GM19467 (cell line): ENCODE results near the gene EPX.

Experiments used
- ATAC-seq: cut with Tn5 transposase; IDR thresholded peaks from one replicate; pipeline ENCODE4 v1.9.1; 2021; ENCODE audit warnings: mild to moderate bottlenecking, moderate library complexity; ENCODE audit not compliant: unreplicated experiment

The EPX gene

DNA sequence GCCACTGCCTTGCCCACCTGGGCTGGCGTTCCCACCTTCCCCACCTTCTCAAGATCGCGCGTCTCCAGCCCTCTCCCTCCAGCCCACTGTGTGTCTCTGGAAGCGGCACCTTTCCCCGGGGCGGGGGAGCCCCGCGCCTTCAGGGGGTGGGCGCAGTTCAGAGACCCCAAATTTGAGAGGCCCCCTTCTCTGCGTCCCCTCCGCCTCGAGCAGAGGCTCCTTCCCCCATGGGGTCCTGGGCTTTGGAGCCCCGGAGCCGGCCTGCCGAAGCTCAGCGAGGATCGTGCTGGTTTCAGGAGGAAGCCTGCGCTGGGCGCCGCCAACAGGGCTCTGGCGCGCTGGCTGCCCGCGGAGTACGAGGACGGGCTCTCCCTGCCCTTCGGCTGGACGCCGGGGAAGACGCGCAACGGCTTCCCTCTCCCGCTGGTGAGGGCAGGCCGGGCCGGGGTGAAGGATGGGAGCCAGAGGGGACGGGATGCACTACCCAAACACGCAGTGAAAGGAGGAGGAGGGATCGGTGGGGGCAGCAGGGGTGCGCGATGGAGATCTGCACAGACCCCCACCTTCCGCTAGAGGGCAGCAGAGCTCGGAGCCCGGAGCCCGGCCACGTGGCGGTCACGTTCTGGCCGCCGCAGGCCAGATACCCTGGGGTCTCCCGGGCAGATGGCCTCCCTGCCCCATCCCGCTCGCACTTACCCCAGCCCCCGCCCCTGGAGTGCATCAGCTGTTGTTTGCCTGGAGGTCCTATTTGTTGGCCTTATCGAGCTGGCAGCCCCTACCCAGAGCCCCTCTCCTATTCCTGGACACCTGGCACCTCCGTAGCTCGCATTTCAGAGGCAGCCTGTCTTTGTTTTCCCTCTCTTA, 57.0 kb downstream of the EPX start:
- ATAC-seq: peak; percentile 58

DNA sequence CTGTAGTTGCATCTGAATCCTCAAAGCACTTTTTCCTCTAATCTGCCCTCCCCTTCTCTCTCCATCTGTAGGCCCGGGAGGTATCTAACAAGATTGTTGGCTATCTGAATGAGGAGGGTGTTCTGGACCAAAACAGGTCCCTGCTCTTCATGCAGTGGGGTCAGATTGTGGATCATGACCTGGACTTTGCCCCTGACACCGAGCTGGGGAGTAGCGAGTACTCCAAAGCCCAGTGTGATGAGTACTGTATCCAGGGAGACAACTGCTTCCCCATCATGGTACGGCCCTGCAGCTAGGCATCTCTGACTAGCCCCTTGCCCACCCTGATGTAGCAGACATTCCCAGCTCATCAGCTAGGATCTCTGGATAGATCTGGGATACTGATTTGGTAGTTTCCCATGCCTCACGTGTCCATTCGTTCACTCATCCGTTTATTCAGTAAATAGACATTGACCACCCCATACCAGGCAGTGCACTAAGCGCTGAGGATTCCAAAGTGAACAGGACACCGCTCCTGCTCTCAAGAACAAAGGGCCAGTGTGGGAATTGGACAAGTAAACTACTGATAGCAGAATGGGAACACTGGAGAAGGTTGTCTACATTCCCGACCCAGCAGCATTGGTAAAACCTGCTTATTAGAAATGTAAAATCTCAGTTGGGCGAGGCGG, 58.0 kb downstream of the EPX start:
- no peak for ATAC-seq

GRCh38 chr17:58252141-58252540, 59.6 kb downstream of the EPX start:
- ATAC-seq: no peak

GRCh38 chr17:58253082-58253481, 60.6 kb downstream of the EPX start:
- ATAC-seq: no peak
